GM12891 (cell line): ENCODE measurements around the gene GATA5.

Experiments
- POLR2A ChIP-seq: IDR thresholded peaks from 2 replicates; pipeline ENCODE4 v1.6.1; 2011; ENCODE audit warnings: low read depth, low read length, control low read depth
- POLR2AphosphoS5 ChIP-seq: IDR thresholded peaks from 2 replicates; pipeline ENCODE4 v1.6.1; 2011; ENCODE audit warnings: low read depth, low read length, control low read depth
- POU2F2 ChIP-seq: IDR thresholded peaks from 2 replicates; pipeline ENCODE4 v1.6.1; 2011; ENCODE audit warnings: low read depth, mild to moderate bottlenecking, control low read depth, low read length, moderate library complexity
- SPI1 ChIP-seq: IDR thresholded peaks from 2 replicates; pipeline ENCODE4 v1.6.1; 2011; ENCODE audit warnings: low read depth, low read length, control low read depth
- TAF1 ChIP-seq: IDR thresholded peaks from 2 replicates; pipeline ENCODE4 v1.6.1; 2011; ENCODE audit warnings: low read depth, low read length, control low read depth

- no peak for TF ChIP-seq TAF1
- TF ChIP-seq POLR2A = no peak
- TF ChIP-seq POLR2AphosphoS5 = no peak
- TF ChIP-seq SPI1 = no peak
- TF ChIP-seq POU2F2 = no peak
Measured at GRCh38 chr20:62523473-62524203, 47.8 kb upstream of the GATA5 start.
